ENCODE results near the gene TUBB1.

GRCh38 chr20:59004493-59004762, 14.8 kb upstream of the TUBB1 start:
- TF ChIP-seq EZH2 (IDR thresholded peaks at IDR 0.05; ENCODE audit: borderline replicate concordance, insufficient read depth, low read depth, low read length, poor library complexity, severe bottlenecking) = no peak
- TF ChIP-seq, protein P1, sequence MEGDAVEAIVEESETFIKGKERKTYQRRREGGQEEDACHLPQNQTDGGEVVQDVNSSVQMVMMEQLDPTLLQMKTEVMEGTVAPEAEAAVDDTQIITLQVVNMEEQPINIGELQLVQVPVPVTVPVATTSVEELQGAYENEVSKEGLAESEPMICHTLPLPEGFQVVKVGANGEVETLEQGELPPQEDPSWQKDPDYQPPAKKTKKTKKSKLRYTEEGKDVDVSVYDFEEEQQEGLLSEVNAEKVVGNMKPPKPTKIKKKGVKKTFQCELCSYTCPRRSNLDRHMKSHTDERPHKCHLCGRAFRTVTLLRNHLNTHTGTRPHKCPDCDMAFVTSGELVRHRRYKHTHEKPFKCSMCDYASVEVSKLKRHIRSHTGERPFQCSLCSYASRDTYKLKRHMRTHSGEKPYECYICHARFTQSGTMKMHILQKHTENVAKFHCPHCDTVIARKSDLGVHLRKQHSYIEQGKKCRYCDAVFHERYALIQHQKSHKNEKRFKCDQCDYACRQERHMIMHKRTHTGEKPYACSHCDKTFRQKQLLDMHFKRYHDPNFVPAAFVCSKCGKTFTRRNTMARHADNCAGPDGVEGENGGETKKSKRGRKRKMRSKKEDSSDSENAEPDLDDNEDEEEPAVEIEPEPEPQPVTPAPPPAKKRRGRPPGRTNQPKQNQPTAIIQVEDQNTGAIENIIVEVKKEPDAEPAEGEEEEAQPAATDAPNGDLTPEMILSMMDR (IDR thresholded peaks at IDR 0.05) = no peak
